Lower lobe of right lung (tissue), 2 donors: ENCODE measurements around the gene CDK15. TPM values are rescaled to one million over a fixed set of nuclear protein-coding genes. Genes with fewer than 3 reads are reported as not detected.

Source experiments
- ATAC-seq, 2 donors: fragments of 200-7000 bp; cut with Tn5 transposase; one replicate each; pipeline ENCODE4 v1.9.1; 2020 to 2022; ENCODE audit warnings: mild to moderate bottlenecking in 2 of 2, moderate library complexity in 2 of 2
- DNase-seq: peaks from one replicate; pipeline ENCODE4 v3.0.0-alpha.2; 2020
- H3K27ac ChIP-seq: fragments of 200-600 bp; one replicate; pipeline ENCODE4 v1.8.0; 2022
- H3K27me3 ChIP-seq: fragments of 200-600 bp; one replicate; pipeline ENCODE4 v1.8.0; 2022; ENCODE audit warnings: low read depth
- H3K36me3 ChIP-seq: fragments of 200-600 bp; one replicate; pipeline ENCODE4 v1.8.0; 2022; ENCODE audit warnings: mild to moderate bottlenecking
- H3K4me1 ChIP-seq: fragments of 200-600 bp; one replicate; pipeline ENCODE4 v1.8.0; 2022
- H3K4me3 ChIP-seq: fragments of 200-600 bp; one replicate; pipeline ENCODE4 v1.8.0; 2022; ENCODE audit warnings: mild to moderate bottlenecking
- H3K9me3 ChIP-seq: fragments of 200-600 bp; one replicate; pipeline ENCODE4 v1.8.0; 2022
- CTCF ChIP-seq: fragments of 200-600 bp; IDR thresholded peaks from one replicate; pipeline ENCODE4 v1.8.0; 2022; ENCODE audit warnings: antibody characterized with exemption, mild to moderate bottlenecking
- intact Hi-C: fragments of 100-400 bp; cut with DNase I; formaldehyde crosslinking; loops from one replicate; pipeline ENCODE4 v1.11.0; 2022
- total RNA-seq: library from RNA; stranded (reverse); fragmentation: NEBNext Ultra II Directional; extraction: Animal tissue kit (Norgen Biotek cat#: 25700); gene quantifications from one replicate; pipeline ENCODE4 v1.2.1, GENCODE V29; 2021
- donor health status: DM: no; HTN: yes; CAD: no; lungs with severe emphysema.

The CDK15 gene
- total RNA-seq, 1 donor from 2014 or later, result 4.5 TPM

- no peak overlapping the region for H3K27ac ChIP-seq
- ATAC-seq, result no peak
- no peaks in the 10 kb centered on the region for H3K9me3 ChIP-seq
- H3K4me3 ChIP-seq, result no peak overlapping the region
- H3K36me3 ChIP-seq, result no peaks in the 10 kb centered on the region
- H3K27me3 ChIP-seq, result peaks cover 10% of the 10 kb centered on the region
- no peak for DNase-seq
- no peak for TF ChIP-seq CTCF
- intact Hi-C loops, result loop anchor here (5.0 kb wide), 1 partner anchor 317 kb away; no protein-coding TSS in a partner anchor
- peaks cover 8% of the 10 kb centered on the region for H3K4me1 ChIP-seq
Observed at GRCh38 chr2:201859949-201860348, 53.6 kb downstream of the CDK15 start.

GRCh38 chr2:201860636-201861066 lies 54.3 kb downstream of the CDK15 start:
- no peaks in the 10 kb centered on the region for H3K36me3 ChIP-seq
- peaks cover 10% of the 10 kb centered on the region for H3K27me3 ChIP-seq
- ATAC-seq, result peak; percentile 80 to 88
- H3K4me3 ChIP-seq, result no peak overlapping the region
- DNase-seq, result no peak
- H3K9me3 ChIP-seq, result no peaks in the 10 kb centered on the region
- peak; percentile 78 for TF ChIP-seq CTCF
- H3K27ac ChIP-seq, result no peak overlapping the region
- intact Hi-C loops, result loop anchor here (5.0 kb wide), 1 partner anchor 317 kb away; no protein-coding TSS in a partner anchor
- peaks cover 8% of the 10 kb centered on the region for H3K4me1 ChIP-seq

DNA sequence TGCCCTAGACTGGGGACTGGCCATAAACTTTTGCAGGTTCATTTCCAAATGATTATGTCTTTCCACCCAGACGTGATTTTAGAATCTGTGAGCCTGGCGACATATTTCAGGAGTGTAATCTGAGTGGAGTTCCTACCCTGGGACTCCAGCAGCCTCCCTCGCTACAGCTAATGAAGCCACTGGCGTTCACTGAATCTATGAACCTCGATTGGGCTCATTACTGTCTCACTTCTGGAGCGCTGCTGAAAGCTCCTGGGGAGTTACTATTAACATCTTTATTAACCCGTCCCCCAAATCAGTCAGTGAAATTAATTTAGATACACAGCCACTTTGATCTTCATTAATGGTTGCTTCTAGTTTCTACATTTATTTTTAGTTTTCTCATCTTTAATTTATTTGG lies 56.5 kb downstream of the CDK15 start:
- H3K36me3 ChIP-seq, result no peaks in the 10 kb centered on the region
- ATAC-seq, result no peak
- no peak overlapping the region for H3K4me3 ChIP-seq
- DNase-seq, result no peak
- no peak overlapping the region for H3K27ac ChIP-seq
- peaks cover 3% of the 10 kb centered on the region for H3K27me3 ChIP-seq
- intact Hi-C loops, result loop anchor here (5.0 kb wide), 1 partner anchor 314 kb away; no protein-coding TSS in a partner anchor
- no peaks in the 10 kb centered on the region for H3K9me3 ChIP-seq
- TF ChIP-seq CTCF, result no peak
- peaks cover 8% of the 10 kb centered on the region for H3K4me1 ChIP-seq

DNA sequence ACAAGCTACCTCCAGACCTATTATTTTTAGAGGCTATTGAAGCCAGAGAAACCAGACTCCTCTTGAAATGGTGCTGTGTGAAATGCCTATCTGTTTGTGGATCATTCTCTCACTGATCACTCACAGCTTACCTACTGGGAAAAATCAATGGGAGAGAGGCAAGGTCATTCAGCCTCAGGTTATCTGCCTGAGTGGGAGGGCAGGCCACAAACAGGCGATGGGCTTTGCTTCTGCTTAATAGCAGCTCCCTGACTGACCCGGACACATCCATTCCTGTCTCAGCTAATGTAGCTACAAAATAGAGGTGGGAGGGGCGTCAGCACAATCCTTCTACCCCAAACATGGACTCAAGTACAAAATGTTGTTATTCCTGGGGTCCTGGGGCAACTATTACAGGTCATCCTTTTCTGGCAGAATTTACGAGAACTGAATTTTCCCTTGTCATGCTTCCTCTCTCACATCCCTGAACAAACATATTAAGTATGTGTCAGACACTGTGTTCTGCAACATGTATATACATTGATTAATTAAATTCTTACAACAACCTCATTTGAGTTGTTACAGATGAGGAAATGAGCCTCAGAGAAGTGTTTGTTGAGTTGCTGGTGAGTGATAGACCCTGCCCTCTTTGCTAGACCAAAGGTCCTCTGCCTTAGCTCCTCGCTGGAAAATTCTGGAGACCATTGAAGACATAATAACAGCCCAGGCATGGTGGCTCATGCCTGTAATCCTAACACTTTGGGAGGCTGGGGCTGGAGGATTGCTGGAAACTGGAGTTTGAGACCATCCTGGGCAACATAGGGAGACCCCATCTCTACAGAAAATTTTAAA lies 60.5 kb downstream of the CDK15 start:
- Histone ChIP-seq H3K27ac (no peak overlapping the region), H3K4me1 (no peaks in the 10 kb centered on the region), H3K4me3 (no peak overlapping the region), H3K36me3 (no peaks in the 10 kb centered on the region), H3K9me3 (no peaks in the 10 kb centered on the region), H3K27me3 (no peaks in the 10 kb centered on the region)
- ATAC-seq (no peak), DNase-seq (no peak)
- intact Hi-C loops, result no loop called here
- no peak for TF ChIP-seq CTCF

GRCh38 chr2:201871471-201871870 lies 65.1 kb downstream of the CDK15 start:
- no peaks in the 10 kb centered on the region for H3K4me1 ChIP-seq
- TF ChIP-seq CTCF, result no peak
- H3K9me3 ChIP-seq, result no peaks in the 10 kb centered on the region
- no peak for DNase-seq
- H3K36me3 ChIP-seq, result no peaks in the 10 kb centered on the region
- H3K27me3 ChIP-seq, result no peaks in the 10 kb centered on the region
- intact Hi-C loops, result no loop called here
- H3K4me3 ChIP-seq, result no peak overlapping the region
- no peak for ATAC-seq
- H3K27ac ChIP-seq, result no peak overlapping the region
